Testis (tissue), 3 donors: ENCODE results near the gene CPSF2. TPM values are rescaled to one million over a fixed set of nuclear protein-coding genes. Genes with fewer than 3 reads are reported as not detected.

Source experiments
- DNase-seq: peaks from one replicate; pipeline ENCODE4 v3.0.0-alpha.2; 2019
- H3K27ac ChIP-seq, 2 donors: fragments of 200-600 bp; sonication (generic); one replicate each; pipeline ENCODE4 v1.5.1; 2019
- H3K27me3 ChIP-seq: fragments of 200-600 bp; sonication (generic); one replicate; pipeline ENCODE4 v1.5.1; 2019
- H3K36me3 ChIP-seq: fragments of 200-600 bp; sonication (generic); one replicate; pipeline ENCODE4 v1.5.1; 2017; ENCODE audit warnings: low read depth; ENCODE audit errors: missing control alignments
- H3K4me1 ChIP-seq: fragments of 200-600 bp; sonication (generic); one replicate; pipeline ENCODE4 v1.5.1; 2019
- H3K4me3 ChIP-seq, 2 donors: fragments of 200-600 bp; sonication (generic); one replicate each; pipeline ENCODE4 v1.5.1; 2017 to 2019
- H3K9me3 ChIP-seq: fragments of 200-600 bp; sonication (generic); one replicate; pipeline ENCODE4 v1.5.1; 2017
- CTCF ChIP-seq, 3 experiments: fragments of 450-650 bp in 2 of 3; fragments of 200-600 bp in 1 of 3; sonication (generic) in 1 of 3; IDR thresholded peaks; one replicate each; pipeline ENCODE4 v1.5.1; 2016 to 2019; ENCODE audit warnings: antibody characterized with exemption in 3 of 3, mild to moderate bottlenecking in 2 of 3, moderate library complexity in 1 of 3
- POLR2A ChIP-seq: fragments of 450-650 bp; IDR thresholded peaks from one replicate; pipeline ENCODE4 v1.6.1; 2017; ENCODE audit warnings: antibody characterized with exemption, mild to moderate bottlenecking, moderate library complexity
- WGBS, 2 donors: methylation state at CpG; one replicate each; pipeline ENCODE4 v1.1.5; 2018; 5-methylcytosine and 5-hydroxymethylcytosine counted together
- intact Hi-C: fragments of 100-400 bp; cut with DNase I; formaldehyde crosslinking; loops from one replicate; pipeline ENCODE4 v1.15.1; 2023; ENCODE audit warnings: low total_unique reads
- polyA plus RNA-seq: library from polyadenylated mRNA; stranded (reverse); fragments of 350-450 nt; fragmentation: Illumina TruSeq; extraction: RNeasy Lipid Tissue Mini Kit (QIAGEN cat#74804); gene quantifications from one replicate; pipeline ENCODE4 v1.2.3, GENCODE V29; 2014; ENCODE audit warnings: low read depth, low replicate concordance; ENCODE audit not compliant: insufficient read depth
- total RNA-seq, 2 donors: library from RNA; depleted of rRNA; stranded (reverse); fragments of >200 nt; gene quantifications; one replicate each; pipeline ENCODE4 v1.2.3, GENCODE V29; 2016

Gene CPSF2
- total and polyA plus RNA-seq, 3 donors from 2014 or later, result 49.2 to 66.1 (median 56.1) TPM

- TF ChIP-seq CTCF (IDR thresholded peaks at IDR 0.05) (no peak), POLR2A (no peak)
- no peak for DNase-seq
- no peak overlapping the region for H3K4me3 ChIP-seq
- H3K4me1 ChIP-seq, result no peaks in the 10 kb centered on the region
- intact Hi-C loops, result no loop called here
- no peak overlapping the region for H3K27ac ChIP-seq
- H3K27me3 ChIP-seq, result no peaks in the 10 kb centered on the region
- H3K36me3 ChIP-seq, result no peaks in the 10 kb centered on the region
- no peaks in the 10 kb centered on the region for H3K9me3 ChIP-seq
- WGBS, 2 donors, result 94 to 100% methylated on average over 5 of the region's 5 CpGs
These were observed 93.8 kb downstream of the CPSF2 start for GRCh38 chr14:92215579-92215978.

GRCh38 chr14:92217936-92218335, 96.2 kb downstream of the CPSF2 start:
- Histone ChIP-seq H3K27ac (no peak overlapping the region), H3K4me1 (no peaks in the 10 kb centered on the region), H3K36me3 (no peaks in the 10 kb centered on the region), H3K9me3 (no peaks in the 10 kb centered on the region), H3K27me3 (no peaks in the 10 kb centered on the region), H3K4me3 (no peak overlapping the region)
- intact Hi-C loops, result no loop called here
- DNase-seq, result no peak
- TF ChIP-seq POLR2A, result no peak
- no peak for TF ChIP-seq CTCF (IDR thresholded peaks at IDR 0.05)
- WGBS, 2 donors, result 26 to 33% methylated on average over 1 of the region's 1 CpG

Other genes starting within 250 kb of the CPSF2 start
- 100 to 1,000 TPM in 1 of 2 donors, 10 to 100 TPM in 1; 88.1 to 110 TPM for gene FBLN5, start 174.3 kb upstream of the CPSF2 start, total RNA-seq
- gene FBLN5, start 174.3 kb upstream of the CPSF2 start, polyA plus RNA-seq, result 118 TPM
- gene TRIP11, start 81.9 kb upstream of the CPSF2 start, total RNA-seq, result 10 to 100 TPM; 38.5 to 39.4 TPM
- gene TRIP11, start 81.9 kb upstream of the CPSF2 start, polyA plus RNA-seq, result 3.8 TPM
- gene ATXN3, start 15.4 kb upstream of the CPSF2 start, total RNA-seq, result 10 to 100 TPM; 35.0 to 43.8 TPM
- 22.9 TPM for gene ATXN3, start 15.4 kb upstream of the CPSF2 start, polyA plus RNA-seq
- 100 to 1,000 TPM; 151 to 169 TPM for gene NDUFB1, start 263 bp upstream of the CPSF2 start, total RNA-seq
- gene NDUFB1, start 263 bp upstream of the CPSF2 start, polyA plus RNA-seq, result 182 TPM
- gene SLC24A4, start 201.2 kb downstream of the CPSF2 start, total RNA-seq, result 10 to 100 TPM in 1 of 2 donors, 1 to 10 TPM in 1; 8.5 to 10.6 TPM
- 3.6 TPM for gene SLC24A4, start 201.2 kb downstream of the CPSF2 start, polyA plus RNA-seq